Tibial artery (tissue), 4 donors: ENCODE measurements around the gene ALDH1A3.

Experiments
- DNase-seq, 2 donors: peaks; one replicate each; pipeline ENCODE4 v3.0.0-alpha.2; 2019
- H3K27ac ChIP-seq, 2 donors: fragments of 200-600 bp; sonication (generic) in 1 of 2; 1 replicate in 1 of 2; 2 replicates in 1 of 2; pipeline ENCODE4 v1.5.1; 2018 to 2019; ENCODE audit warnings: mild to moderate bottlenecking in 1 of 2
- H3K27me3 ChIP-seq, 2 donors: fragments of 200-600 bp; sonication (generic) in 1 of 2; one replicate each; pipeline versions ENCODE4 v1.5.1 to v1.6.0; 2016 to 2019
- H3K36me3 ChIP-seq, 3 donors: fragments of 200-600 bp; sonication (generic) in 2 of 3; one replicate each; pipeline ENCODE4 v1.5.1; 2016 to 2019; ENCODE audit warnings: mild to moderate bottlenecking in 2 of 3
- H3K4me1 ChIP-seq, 4 donors: fragments of 200-600 bp; sonication (generic) in 2 of 4; 1 replicate in 3 of 4; 2 replicates in 1 of 4; pipeline ENCODE4 v1.5.1; 2016 to 2019
- H3K4me3 ChIP-seq, 2 donors: fragments of 200-600 bp; sonication (generic) in 1 of 2; 1 replicate in 1 of 2; 2 replicates in 1 of 2; pipeline ENCODE4 v1.5.1; 2018 to 2019; ENCODE audit warnings: mild to moderate bottlenecking in 2 of 2
- H3K9me3 ChIP-seq, 3 donors: fragments of 200-600 bp; sonication (generic) in 1 of 3; one replicate each; pipeline ENCODE4 v1.5.1; 2016 to 2019
- intact Hi-C: fragments of 100-400 bp; cut with DNase I; formaldehyde crosslinking; loops from one replicate; pipeline ENCODE4 v1.15.0; 2023; ENCODE audit warnings: low total_unique reads
- TF ChIP-seq, protein P1 (sequence below), 2 experiments: fragments of 200-600 bp in 1 of 2; fragments of 450-650 bp in 1 of 2; IDR thresholded peaks; one replicate each; pipeline ENCODE4 v1.5.1; 2017 to 2019; ENCODE audit warnings: antibody characterized with exemption in 2 of 2, mild to moderate bottlenecking in 1 of 2, moderate library complexity in 1 of 2

The ALDH1A3 gene

DNA sequence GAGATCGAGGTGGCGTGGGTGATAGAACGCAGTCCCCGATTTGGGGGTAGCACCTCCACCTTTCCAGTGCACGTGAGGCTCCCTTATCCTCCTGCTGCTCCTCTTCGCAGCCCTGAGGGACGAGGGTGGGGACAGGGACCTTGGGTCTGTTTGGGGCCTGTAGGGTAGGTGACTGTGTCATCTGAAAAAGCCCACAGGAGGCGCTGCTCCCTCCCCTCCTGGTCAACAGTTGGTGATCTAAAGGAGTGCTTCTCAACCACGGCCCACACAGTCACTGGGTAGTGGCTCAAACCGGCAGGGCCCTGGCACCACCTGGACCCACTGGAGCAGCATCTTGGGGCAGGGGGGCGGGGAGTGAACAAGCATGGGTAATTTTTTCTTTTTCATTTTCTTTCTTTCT lies 46.6 kb downstream of the ALDH1A3 start:
- peaks cover 0 to 7% (median 3%) of the 10 kb centered on the region in 3 donors for H3K36me3 ChIP-seq
- intact Hi-C loops: no loop called here
- H3K4me1 ChIP-seq: no peaks in the 10 kb centered on the region
- no peaks in the 10 kb centered on the region for H3K27me3 ChIP-seq
- no peak for DNase-seq
- H3K9me3 ChIP-seq: no peaks in the 10 kb centered on the region
- no peak overlapping the region for H3K4me3 ChIP-seq
- TF ChIP-seq, protein P1, sequence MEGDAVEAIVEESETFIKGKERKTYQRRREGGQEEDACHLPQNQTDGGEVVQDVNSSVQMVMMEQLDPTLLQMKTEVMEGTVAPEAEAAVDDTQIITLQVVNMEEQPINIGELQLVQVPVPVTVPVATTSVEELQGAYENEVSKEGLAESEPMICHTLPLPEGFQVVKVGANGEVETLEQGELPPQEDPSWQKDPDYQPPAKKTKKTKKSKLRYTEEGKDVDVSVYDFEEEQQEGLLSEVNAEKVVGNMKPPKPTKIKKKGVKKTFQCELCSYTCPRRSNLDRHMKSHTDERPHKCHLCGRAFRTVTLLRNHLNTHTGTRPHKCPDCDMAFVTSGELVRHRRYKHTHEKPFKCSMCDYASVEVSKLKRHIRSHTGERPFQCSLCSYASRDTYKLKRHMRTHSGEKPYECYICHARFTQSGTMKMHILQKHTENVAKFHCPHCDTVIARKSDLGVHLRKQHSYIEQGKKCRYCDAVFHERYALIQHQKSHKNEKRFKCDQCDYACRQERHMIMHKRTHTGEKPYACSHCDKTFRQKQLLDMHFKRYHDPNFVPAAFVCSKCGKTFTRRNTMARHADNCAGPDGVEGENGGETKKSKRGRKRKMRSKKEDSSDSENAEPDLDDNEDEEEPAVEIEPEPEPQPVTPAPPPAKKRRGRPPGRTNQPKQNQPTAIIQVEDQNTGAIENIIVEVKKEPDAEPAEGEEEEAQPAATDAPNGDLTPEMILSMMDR (IDR thresholded peaks at IDR 0.05): no peak
- H3K27ac ChIP-seq: no peak overlapping the region

DNA sequence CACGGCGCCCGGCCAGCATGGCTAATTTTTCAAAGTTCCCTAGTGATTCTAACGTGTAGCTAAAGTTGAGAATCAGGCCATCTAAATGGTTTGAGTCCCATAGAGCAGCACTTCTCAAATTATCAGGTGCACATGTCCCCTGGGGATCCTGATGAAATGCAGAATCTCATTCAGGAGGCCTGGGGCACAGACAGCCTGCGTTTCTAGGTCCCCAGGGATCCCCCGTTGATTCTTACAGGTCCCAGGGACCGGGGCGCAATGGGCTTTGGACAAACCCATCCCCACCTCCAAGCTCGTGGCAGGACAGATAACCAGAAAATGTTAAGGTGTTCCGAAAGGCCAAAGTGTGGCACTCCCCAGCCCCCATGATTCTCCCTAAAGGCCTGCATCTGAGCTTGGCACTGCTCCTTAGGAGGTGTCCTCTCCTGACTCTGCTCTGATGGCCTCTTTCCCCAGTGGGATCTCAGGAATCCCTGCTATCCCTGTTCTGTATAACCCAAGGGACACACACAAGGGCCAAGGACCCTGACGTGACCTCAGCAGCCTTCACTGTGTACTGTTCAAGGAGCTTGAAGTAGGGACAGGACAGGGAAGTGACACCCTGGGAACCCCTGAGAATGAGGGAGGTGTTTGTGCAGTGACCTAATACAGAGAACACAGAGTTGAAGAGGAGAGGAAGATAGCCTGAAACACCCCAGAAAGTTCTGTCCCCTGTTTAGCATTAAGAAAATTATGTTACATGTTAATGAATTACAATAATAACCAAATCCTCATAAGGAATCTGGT lies 47.5 kb downstream of the ALDH1A3 start:
- intact Hi-C loops: no loop called here
- H3K9me3 ChIP-seq: no peaks in the 10 kb centered on the region
- peaks cover 0 to 7% (median 3%) of the 10 kb centered on the region in 3 donors for H3K36me3 ChIP-seq
- TF ChIP-seq, protein P1 (IDR thresholded peaks at IDR 0.05): no peak
- H3K4me3 ChIP-seq: no peak overlapping the region
- no peaks in the 10 kb centered on the region for H3K27me3 ChIP-seq
- H3K4me1 ChIP-seq: no peaks in the 10 kb centered on the region
- DNase-seq: no peak
- H3K27ac ChIP-seq: no peak overlapping the region

DNA sequence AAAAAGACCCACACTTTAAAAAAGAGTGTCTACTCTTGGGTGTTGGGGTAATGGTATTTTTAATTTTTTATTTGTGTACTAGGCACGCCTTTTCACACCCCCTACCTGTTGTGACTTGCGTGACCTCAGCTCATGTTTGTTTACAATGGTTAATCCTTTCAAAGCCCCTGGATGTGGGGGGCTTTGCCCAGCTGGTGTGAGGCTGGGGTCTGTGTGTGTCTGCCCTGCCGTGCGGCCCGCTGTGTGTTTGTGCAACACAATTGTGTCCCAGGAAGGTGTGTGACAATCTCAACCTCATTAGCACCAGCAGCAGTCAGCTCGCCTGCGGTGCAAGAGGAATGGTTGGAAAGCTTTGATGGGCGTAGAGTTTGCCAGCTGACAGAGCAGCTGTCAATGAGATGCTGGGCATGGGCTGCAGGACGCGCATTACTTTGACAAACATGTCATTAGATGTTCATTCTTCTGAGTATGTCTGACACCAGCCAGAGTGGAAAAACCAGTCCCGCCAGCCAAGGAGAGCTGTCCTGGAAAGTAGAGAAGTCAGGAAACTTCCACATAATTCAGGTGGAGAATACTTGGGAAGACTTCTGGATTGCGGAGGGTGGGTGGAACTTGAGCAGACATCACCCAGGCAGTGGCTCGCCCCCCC lies 49.1 kb downstream of the ALDH1A3 start:
- Histone ChIP-seq H3K27me3 (no peaks in the 10 kb centered on the region), H3K4me1 (no peaks in the 10 kb centered on the region), H3K27ac (no peak overlapping the region), H3K36me3 (peaks cover 0 to 7% (median 3%) of the 10 kb centered on the region in 3 donors), H3K9me3 (no peaks in the 10 kb centered on the region), H3K4me3 (no peak overlapping the region)
- TF ChIP-seq, protein P1 (IDR thresholded peaks at IDR 0.05): no peak
- DNase-seq: no peak
- intact Hi-C loops: no loop called here

DNA sequence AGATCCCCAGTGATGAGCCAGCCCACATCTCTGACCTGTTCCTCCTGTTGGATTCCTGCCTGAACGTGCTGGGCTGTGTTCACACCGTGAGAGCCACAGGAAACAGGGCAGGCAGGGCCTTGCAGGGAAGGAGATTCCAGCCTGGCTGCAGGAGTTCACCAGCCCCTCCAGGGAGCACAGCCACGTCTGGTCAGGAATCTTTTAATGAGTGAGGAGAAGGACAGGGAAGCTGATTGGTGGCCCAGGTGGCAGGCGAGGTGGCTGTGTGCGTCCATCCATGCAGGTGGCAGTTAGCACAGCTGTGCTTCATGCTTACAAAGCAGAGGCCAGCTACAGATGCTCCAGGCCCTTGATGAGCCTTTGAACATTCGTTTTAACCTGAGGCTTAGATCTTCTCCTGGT lies 50.0 kb downstream of the ALDH1A3 start:
- Histone ChIP-seq H3K27me3 (no peaks in the 10 kb centered on the region), H3K9me3 (no peaks in the 10 kb centered on the region), H3K4me3 (no peak overlapping the region), H3K27ac (no peak overlapping the region), H3K4me1 (no peaks in the 10 kb centered on the region), H3K36me3 (peaks cover 0 to 7% (median 3%) of the 10 kb centered on the region in 3 donors)
- DNase-seq: no peak
- intact Hi-C loops: no loop called here
- TF ChIP-seq, protein P1 (IDR thresholded peaks at IDR 0.05): no peak

DNA sequence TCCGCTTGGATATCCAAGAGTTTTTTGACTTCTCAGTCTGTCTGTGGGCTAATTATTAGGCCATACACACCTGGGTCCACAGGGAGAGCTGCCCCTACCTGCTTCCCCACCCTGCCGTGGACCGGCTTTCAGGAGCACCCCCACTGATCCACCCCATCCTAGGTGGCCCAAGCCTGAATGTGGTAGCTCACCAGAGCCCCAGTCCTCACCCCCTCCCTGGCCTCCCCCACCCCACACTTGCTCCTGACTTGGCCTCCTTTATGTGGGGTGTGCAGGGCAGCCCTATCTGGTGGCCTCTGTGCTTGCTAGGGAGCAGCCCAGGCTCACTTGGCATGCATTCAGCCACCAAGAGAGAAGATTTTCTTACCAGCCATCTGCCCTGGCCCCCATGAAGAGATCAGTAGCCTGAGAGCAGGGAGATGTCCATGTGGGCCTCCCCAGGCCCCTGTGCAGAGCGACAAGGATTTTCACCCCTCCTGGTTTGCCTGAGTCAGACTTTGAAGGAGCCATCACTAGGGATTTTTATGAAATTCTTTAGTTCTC lies 50.7 kb downstream of the ALDH1A3 start:
- no peaks in the 10 kb centered on the region for H3K9me3 ChIP-seq
- TF ChIP-seq, protein P1 (IDR thresholded peaks at IDR 0.05): no peak
- no peak for DNase-seq
- intact Hi-C loops: no loop called here
- peaks cover 0 to 7% (median 3%) of the 10 kb centered on the region in 3 donors for H3K36me3 ChIP-seq
- no peaks in the 10 kb centered on the region for H3K27me3 ChIP-seq
- no peaks in the 10 kb centered on the region for H3K4me1 ChIP-seq
- H3K27ac ChIP-seq: no peak overlapping the region
- H3K4me3 ChIP-seq: no peak overlapping the region
